ENCODE results near the gene SLC1A4.
"Not testable (repeated sequence)": the region's sequence is repeated elsewhere in the genome, so short reads cannot be mapped to it uniquely, and the experiment has no call there.

SLC1A4 gene

DNA sequence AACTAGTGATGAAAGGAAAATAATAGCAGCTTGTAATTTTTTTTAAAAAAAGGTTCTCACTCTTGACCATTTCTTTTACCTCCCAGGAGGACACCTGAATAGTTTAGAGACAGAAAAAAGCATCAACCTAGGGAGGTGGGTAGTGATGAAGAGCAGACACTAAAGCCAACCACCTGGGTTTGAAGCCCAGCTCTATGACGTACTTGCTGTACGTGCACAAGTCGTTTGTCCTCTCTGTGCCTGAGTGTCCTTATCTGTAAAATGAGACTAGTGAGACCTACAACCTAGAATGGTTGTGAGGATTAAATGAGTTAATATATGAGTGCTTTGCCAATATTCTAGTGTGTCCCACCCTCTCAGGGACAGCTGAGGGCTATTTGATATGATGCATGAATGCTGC is 5.8 kb downstream of the SLC1A4 start:
- no peak for DNase-seq

DNA sequence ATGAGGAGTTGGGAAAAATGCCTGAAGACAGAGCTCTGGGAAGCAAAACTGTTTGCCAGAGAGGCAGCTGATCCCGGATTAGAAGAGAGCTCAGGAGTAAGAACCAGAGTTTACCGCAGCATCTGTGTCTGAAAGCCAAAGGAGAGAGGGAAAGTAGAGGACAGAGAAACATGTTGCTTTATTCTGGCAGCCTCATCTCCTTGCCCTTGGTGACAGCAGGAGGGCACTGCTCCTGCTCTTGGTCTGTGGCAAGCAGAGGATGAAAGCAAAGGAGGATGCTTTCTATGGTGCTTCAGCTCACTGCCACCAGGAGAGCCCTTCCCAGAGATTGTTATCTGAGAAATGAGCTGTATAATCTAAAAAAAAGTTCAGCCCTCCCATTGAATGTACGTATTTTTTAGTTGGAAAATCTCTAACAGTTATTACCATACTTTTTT is 7.7 kb downstream of the SLC1A4 start:
- no peak for DNase-seq

DNA sequence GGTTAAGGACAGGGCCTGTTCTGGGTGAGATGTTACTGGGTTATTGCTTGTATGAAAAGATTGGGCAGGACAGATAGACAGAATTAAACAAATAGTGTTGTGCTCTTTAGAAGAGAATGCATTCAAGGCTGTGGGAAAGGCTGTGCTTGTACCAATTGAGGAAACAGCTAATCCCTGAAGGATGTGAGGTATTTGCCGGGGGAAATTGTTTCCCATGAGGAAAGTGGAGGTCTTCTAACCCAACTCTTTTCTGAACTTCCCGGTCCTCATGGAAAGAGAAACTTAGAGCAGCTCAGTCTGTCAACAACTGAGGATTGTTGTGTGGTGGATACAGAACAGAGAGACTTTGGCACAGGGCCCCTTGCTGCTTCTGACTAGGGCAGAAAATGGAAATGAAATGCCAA is 9.5 kb downstream of the SLC1A4 start:
- no peak for DNase-seq

DNA sequence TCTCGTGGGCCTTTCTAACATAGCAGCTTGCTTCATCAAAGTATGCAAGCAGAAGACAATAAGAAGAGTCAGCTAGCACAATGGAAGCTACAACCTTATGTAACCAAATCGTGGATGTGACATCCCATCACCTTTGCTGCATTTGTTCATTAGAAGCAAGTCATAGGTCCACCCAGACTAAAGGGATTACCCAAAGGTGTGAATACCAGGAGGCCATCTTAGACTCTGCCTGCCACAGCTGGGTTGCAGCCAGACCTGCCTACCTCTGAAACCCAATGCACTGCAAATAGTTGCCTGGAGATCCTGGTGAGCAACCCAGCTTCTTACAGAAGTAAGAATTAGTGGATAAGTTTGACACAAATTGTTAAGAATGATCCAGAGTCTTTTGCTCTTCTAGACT is 10.6 kb downstream of the SLC1A4 start:
- no peak for DNase-seq

DNA sequence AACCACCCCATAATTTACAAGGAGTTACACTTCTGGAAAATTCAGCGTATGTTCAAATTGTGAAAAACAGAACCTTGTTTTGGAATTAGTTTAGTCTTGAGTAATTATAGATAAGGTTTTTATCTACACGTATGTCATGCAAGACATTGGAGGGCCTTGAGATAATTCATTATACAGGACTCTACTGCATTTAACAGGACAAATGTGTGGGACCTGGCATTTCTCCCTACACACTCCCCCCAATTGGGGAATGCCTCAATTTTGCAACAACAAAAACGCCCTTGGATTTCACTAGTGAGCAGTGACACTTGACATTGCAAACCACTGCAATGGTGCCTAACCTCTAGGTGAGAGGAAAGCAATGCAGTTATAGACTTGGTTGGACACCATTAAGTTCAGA is 11.4 kb downstream of the SLC1A4 start:
- no peak for DNase-seq

DNA sequence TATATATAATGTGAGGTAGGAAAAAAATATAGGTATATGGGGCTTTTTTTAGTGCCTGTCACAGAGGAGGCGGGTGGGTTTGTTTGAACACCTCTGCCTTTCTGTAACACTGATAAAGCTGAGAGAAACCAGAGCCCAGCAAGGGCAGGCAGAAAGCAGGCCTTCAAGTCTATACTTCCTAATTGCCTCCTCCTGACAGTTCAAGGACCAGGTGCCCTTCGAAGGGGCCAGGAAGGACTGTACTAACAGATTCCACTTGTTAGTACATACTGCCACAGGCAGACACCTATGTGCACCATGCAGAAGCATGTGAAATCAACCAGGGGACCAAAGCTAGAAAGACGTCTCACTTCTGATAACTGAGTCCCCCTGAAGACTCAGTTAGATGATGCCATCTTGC is 13.8 kb downstream of the SLC1A4 start:
- no peak for DNase-seq

DNA sequence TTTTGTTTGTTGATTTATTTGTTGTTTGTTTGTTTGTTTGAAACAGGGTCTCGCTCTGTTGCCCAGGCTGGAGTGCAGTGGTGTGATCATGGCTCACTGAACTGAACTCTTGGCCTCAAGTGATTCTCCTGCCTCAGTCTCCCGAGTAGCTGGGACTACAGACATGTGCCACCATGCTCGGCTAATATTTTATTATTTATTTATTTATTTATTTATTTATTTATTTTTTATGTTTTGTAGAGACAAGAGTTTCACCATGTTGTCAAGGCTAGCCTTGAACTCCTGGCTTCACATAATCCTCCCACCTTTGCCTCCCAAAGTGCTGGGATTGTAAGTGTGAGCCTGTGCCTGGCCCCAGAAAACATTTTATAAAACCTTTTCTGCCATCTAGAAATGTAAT is 15.0 kb downstream of the SLC1A4 start:
- not testable (repeated sequence) for DNase-seq

DNA sequence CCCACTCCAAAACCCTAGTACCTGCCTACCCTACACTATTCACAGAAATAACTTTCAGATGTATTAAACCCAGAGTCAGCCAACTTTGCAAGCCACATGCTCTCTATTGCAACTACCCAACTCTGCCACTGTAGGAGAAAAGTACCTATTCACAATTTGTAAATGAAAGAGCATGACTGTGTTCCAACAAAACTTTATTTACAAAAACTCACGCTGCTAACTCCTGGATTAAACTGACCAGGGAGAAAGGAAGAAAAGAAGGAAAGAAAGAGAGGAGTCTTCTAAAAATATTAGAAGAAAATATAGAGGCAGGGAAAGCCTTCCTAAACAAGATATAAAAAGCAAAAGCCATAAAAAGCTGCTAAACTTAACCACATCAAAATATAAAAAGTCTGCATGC is 24.6 kb downstream of the SLC1A4 start:
- DNase-seq = no peak

DNA sequence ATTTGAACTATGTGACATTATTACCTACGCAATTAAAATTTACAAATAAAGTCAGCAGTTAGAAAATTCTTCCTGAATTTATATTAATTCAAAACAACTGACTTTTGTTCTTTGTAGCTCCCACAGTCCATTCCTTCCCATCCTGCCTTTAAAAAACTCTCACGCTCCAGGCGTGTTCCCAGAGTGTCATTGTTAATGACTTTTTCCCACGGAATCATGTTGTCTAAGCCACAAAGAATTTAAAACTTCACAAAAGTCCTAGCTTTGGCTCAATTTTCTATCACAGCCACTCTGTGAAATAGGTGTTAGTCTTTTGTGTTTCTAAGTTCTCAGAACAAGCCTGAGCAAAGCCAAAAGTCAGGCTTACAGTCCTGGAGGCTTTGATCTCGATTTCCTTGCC is 26.5 kb downstream of the SLC1A4 start:
- DNase-seq = no peak

DNA sequence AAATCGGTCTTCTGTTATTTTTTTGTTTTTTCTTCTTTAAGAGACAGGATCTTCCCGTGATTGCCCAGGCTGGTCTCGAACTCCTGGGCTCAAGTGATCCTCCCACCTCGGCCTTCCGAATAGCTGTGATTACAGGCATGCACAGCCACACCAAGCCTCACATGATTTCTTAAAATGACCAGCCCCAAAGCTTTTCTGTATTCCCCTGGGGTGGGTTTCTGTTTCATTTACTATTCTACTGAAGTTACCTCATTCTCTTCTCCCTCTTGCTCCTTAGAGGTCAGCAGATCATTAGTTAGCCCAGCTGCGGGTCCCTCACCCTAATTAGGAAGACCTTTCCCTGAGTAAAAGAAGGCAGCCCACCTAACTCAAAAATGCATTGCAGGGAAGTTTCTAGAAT is 27.6 kb downstream of the SLC1A4 start:
- DNase-seq = no peak

DNA sequence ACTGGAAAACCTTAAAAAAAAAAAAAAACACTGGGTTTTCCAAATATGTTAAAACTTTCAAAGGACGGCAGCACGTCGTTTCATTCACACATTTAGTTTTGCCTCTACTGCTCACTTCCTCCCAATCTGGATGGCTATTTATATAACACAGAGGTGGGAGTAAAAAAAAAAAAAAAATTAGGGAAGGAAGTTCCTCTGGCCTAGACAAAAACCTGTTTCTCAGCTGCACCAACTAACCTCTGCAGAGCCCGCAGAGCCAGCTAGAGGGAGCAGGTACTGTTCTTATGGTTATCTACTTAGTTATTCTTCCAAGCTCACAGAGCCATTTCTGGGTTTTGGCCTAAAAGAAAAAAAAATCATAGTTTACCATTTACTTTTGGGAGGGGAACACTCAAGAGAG is 28.1 kb downstream of the SLC1A4 start:
- DNase-seq = no peak

DNA sequence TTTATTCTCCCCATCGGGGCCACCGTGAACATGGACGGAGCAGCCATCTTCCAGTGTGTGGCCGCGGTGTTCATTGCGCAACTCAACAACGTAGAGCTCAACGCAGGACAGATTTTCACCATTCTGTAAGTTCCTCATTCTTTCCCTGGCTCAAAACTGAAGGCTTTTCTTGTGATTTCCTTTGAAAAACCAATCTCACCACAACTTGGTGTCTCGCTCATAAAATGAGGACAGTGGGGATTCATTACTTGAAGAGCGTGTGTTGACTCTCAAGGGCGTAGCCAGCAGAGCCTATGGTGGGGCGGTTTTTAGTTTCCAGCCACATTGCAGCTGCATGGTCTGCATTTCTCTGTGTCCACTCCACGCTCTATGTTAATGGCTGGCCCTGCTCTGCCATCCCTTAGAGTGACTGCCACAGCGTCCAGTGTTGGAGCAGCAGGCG is 29.0 kb downstream of the SLC1A4 start:
- DNase-seq = no peak

DNA sequence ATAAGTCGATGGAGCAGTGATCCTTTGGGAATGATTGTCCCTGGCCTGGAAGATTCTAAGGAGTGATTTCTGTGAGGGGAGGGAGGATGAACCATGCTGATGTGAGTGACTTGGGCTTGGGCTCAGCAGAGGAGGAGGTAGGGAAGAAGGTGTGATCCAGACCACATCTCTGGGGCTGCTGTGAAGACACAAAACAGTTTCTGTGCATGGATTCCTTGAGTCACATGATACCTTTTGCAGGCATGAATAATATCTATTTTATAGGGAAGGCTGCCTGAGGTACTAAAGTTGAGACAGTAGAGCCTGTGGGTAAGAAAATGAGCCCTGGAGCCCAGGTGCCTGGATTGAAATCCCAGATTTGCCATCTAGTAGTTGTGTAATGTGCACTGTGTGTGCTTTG is 29.8 kb downstream of the SLC1A4 start:
- no peak for DNase-seq

DNA sequence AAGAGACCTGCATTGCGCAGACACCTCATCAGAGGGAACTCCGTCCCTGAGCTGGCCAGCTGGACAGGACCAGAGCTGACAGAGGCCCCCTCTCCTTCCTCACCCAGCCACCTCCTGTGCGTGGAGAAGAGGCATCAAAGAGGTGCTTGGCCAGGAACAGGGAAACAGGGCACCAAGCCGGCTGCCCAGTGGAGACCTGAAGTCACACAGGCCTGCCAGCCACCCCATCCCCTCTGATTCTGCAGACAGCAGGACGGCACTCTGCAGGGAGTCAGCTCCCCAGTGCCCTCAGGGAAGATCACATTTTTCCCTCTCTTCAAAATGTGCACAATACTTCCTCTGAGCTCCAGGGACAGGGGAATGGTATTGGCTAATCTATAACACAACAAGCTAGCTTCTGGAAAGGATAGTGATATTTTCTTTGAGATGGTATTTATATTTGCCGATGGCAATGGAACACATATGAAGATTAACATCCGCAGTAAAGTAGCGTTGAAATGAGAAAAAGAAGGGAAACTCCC is 30.5 kb downstream of the SLC1A4 start:
- no peak for DNase-seq

DNA sequence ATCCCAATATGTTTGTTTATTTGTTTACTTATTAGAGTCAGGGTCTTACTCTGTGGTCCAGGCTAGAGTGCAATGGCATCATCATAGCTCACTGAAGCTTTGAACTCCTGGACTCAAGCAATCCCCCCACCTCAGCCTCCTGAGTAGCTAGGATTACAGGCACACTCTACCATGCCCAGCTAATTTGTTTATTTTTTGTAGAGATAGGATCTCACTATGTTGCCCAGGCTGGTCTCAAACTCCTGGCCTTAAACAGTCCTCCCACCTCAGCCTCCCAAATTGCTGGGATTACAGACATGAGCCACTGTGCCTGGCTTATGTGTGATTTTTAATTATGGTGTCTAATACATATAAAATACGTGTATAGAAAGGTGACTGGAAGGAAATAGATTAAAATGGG is 31.1 kb downstream of the SLC1A4 start:
- not testable (repeated sequence) for DNase-seq

DNA sequence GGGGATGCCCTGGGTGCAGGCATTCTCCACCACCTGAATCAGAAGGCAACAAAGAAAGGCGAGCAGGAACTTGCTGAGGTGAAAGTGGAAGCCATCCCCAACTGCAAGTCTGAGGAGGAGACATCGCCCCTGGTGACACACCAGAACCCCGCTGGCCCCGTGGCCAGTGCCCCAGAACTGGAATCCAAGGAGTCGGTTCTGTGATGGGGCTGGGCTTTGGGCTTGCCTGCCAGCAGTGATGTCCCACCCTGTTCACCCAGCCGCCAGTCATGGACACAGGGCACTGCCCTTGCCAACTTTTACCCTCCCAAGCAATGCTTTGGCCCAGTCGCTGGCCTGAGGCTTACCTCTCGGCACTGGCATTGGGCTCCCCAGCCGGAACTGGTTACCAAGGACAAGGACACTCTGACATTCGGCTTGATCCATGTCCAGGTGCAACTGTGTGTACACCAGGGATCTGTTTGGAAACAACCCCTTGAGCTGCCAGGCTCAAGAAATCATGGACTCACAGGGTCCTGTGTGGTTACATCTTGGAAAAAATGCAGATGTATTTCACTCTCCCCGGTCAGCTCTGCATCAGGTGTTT is 31.8 kb downstream of the SLC1A4 start:
- no peak for DNase-seq

DNA sequence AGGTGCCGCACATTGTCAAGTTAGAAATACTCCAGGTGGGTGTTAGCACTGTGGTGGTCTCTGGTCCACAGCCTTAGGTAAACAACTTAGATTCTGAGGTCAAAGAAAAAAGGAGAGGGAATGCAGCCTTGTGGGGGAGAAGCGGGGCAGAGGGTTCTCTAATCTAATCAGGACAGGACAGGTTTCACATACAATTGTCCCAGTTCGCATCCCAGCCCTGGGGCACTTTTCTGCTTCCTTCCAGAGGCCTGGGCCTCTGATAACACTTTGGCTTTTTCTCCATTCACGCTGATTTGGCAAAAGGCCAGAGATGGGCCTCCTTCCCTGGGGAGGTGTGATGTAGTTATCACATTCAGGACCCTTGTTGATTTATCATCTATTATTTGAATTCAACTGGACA is 32.5 kb downstream of the SLC1A4 start:
- no peak for DNase-seq

DNA sequence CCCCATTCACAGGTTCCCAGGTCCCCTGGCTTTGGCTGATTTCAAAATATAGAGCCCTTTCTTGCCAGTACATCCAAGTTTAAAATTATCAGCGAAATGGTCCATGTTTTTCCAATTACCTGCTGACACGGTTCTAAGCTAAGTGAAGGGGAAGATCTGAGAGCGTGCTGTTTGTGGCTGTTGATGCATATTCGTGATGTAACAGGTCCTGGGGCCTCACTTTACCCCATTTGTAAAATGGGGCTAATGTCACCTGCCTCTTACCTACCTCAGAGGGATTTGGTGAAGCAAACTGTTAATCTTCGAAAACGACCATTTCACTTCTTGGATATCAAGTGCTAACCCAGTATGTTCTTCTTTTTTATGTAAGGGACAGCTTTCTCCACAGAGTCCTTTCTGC is 33.0 kb downstream of the SLC1A4 start:
- no peak for DNase-seq

DNA sequence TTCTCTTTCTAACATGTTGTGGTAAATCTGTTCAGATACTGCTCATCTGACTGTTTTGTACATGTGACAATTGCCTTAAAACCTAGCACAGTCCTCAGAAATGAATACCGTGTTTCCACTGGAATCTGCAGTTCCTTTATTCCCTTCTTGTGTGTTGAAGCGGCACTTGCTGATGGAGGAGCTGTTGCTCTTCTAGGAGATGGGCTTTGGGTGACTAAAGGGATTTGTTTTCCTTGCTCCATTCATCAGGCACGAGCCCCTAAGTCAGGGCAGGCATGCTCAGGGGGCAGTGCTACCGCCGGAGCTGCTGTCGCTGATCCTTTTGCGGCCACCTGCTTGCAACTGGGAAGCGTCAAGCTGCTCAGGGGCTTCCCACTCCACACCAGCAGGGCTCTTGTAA is 34.5 kb downstream of the SLC1A4 start:
- DNase-seq = no peak

DNA sequence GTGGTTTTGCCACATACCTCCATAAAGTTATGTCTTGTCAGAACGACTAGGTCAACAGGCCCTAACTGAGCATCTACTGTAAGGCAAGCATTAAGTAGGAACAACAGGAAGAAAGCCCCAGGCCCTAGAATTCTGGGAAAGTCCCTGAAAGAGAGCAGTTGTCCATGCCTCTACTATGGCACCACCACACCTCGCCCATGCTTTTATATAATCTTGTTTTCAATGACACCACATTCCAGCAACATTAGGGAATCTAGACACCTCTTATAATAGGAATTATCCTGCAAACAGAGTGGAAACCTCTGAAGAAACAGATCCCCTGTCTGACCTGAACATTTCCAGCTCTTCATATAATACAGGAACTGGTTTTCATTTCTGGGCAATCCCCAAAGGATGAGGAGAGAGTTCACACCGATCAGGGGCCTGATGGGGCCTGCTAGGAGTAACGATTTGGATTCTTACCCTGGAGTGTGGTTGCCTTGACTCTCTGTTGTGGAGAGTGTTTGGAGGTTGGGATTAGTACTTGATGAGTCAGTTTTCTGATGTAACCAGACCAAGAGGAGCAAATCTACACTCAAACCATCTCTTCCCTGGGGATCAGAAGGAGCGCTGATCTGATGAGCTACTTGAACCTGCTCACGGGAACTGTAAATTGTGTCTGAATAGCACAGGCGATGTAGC is 35.1 kb downstream of the SLC1A4 start:
- DNase-seq = no peak

DNA sequence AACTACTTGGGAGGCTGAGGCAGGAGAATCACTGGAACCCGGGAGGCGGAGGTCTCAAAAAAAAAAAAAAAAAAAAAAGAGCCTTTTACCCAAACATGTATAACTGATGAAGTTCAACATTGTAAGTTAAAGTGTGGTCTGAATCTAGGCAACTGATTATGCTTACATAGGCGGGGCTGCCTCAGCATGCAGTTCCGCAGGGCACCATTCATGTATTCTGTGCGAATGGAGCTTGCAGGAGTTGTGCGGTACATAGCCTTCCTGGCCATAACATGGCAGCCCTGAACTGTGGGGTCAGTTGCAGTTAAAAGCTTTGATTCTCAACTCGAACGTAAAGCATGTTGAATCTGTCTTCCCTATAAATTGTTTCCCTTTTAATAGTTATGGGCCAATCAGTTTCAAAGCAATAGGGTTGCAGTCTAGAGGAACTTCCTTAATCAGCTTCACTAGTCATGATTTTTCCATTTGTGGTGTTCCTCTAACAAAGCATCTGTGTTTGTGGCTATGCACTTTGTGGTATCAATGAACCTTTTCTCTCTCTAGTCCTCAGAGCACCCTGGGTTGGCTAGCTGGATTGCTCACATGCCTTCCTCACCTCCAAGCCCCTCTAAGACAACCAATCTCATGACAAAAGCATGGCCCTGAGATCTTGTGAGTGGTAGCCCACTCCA is 36.4 kb downstream of the SLC1A4 start:
- DNase-seq = no peak

DNA sequence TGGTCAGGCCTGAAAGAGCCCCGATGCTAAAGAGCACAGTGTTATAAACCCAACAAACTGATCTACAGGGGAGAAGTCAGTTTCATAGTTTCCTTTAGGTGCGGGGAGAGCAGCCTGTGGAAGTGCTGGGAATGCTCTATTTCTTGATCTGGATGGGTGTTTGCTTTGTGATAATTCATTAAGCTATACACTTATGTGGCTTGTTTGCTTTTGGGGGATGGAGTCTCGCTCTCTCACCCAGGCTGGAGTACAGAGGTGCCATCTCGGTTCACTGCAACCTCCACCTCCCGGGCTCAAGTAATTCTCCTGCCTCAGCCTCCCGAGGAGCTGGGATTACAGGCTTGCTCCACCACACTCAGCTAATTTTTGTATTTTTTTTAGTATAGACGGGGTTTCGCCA is 37.0 kb downstream of the SLC1A4 start:
- no peak for DNase-seq

DNA sequence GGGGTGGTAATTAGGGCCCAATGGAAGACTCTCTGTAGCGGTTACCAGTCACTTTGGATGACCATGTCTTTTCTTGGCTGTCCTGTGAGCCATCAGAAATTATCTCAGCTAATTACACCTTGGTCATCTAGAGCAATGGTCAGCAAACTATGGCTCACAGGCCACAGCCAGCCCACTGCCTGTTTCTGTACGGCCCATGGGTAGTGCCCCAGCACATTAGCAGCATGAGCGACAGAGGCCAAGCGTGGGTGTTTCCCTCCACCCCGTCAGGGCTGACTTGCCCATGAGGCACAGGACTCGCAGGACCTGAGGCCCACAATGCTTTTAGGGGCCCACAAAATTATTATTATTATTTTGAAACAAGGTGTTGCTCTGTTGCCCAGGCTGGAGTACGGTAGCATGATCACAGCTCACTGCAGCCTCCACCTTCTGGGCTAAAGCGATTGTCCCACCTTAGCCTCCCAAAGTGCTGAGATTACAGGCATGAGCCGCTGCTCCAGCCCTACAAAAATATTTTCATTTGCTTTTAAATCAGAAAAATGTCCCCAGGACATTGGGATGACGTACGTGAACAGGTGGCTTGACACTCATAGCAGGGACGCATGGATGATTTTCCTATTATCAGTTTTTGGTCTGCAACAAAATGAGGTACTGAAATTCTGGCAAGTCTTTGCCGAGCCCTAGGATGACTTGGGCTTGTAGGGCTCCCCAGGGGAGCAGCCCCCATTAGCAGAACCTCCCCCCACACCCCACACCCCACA is 37.7 kb downstream of the SLC1A4 start:
- no peak for DNase-seq

All from stimulated activated CD4-positive, alpha-beta T cell treated with anti-CD3 and anti-CD28 coated beads, Interleukin-2, amount 100 ng/mL, for 24 hours (primary cell).